IMR-90 (cell line): Measurements from ENCODE around the gene NPDC1. TPM values are rescaled to one million over a fixed set of nuclear protein-coding genes. Genes with fewer than 3 reads are reported as not detected.

ENCODE experiments used
- ATAC-seq: fragments of 200-7000 bp; cut with Tn5 transposase; 2 replicates; pipeline ENCODE4 v1.9.1; 2020; ENCODE audit warnings: low read depth, mild to moderate bottlenecking, moderate library complexity
- BruUV-seq: library from RNA; stranded (reverse); fragments of 400-500 nt; replicated peaks from 2 replicates; lab custom pipeline; 2021; lab: Mats Ljungman, UMichigan
- CTCF ChIA-PET: fragments of 300-600 bp; formaldehyde crosslinking; extraction: SDS; loops from one replicate; lab custom pipeline; 2021; ENCODE audit warnings: antibody characterized with exemption; lab: Yijun Ruan, JAX
- POLR2A ChIA-PET: fragments of 300-600 bp; sonication (Branson Sonifier 250); formaldehyde crosslinking; loops from one replicate; lab custom pipeline; 2022; ENCODE audit warnings: antibody characterized with exemption; ENCODE audit not compliant: unreplicated experiment; lab: Charles Lee
- DNase-seq: peaks from one replicate; pipeline ENCODE4 v3.0.0; 2013
- H2AFZ ChIP-seq: replicated peaks from 2 replicates; pipeline ENCODE3; 2013; ENCODE audit warnings: low read length, mild to moderate bottlenecking; ENCODE audit not compliant: poor library complexity
- H2AK5ac ChIP-seq: 2 replicates; pipeline ENCODE4 v1.6.1; 2013; ENCODE audit warnings: low read depth, low read length, inconsistent platforms
- H2AK9ac ChIP-seq: replicated peaks from 2 replicates; pipeline ENCODE3; 2013; ENCODE audit warnings: mild to moderate bottlenecking, low read depth, low read length, moderate library complexity; ENCODE audit not compliant: poor library complexity
- H2BK120ac ChIP-seq: 2 replicates; pipeline ENCODE4 v1.6.1; 2013; ENCODE audit warnings: low read depth, low read length, inconsistent platforms
- H2BK15ac ChIP-seq: 3 replicates; pipeline ENCODE4 v1.6.1; 2013; ENCODE audit warnings: low read depth, low read length, inconsistent platforms
- H2BK20ac ChIP-seq: 2 replicates; pipeline ENCODE4 v1.6.1; 2013; ENCODE audit warnings: low read depth, mild to moderate bottlenecking, inconsistent platforms, low read length, moderate library complexity
- H2BK5ac ChIP-seq: 2 replicates; pipeline ENCODE4 v1.6.1; 2013; ENCODE audit warnings: mild to moderate bottlenecking, low read depth, low read length, inconsistent platforms; ENCODE audit not compliant: poor library complexity, severe bottlenecking
- H3K14ac ChIP-seq: replicated peaks from 2 replicates; pipeline ENCODE4 v1.6.1; 2013; ENCODE audit warnings: low read depth, low read length, inconsistent platforms
- H3K18ac ChIP-seq: 2 replicates; pipeline ENCODE4 v1.6.1; 2013; ENCODE audit warnings: low read depth, low read length, control low read depth
- H3K23ac ChIP-seq: 2 replicates; pipeline ENCODE4 v1.6.1; 2013; ENCODE audit warnings: low read depth, low read length, inconsistent platforms
- H3K27ac ChIP-seq: 2 replicates; pipeline ENCODE4 v1.5.1; 2013; ENCODE audit warnings: mild to moderate bottlenecking, control low read depth, low read length; ENCODE audit not compliant: insufficient read depth
- H3K27me3 ChIP-seq: 2 replicates; pipeline ENCODE4 v1.6.1; 2013; ENCODE audit warnings: low read length; ENCODE audit not compliant: control insufficient read depth, insufficient read depth
- H3K36me3 ChIP-seq: 2 replicates; pipeline ENCODE4 v1.6.1; 2013; ENCODE audit warnings: low read length, mixed read lengths; ENCODE audit not compliant: control insufficient read depth, insufficient read depth
- H3K4ac ChIP-seq: 2 replicates; pipeline ENCODE4 v1.6.1; 2013; ENCODE audit warnings: low read depth, low read length, inconsistent platforms
- H3K4me1 ChIP-seq: 2 replicates; pipeline ENCODE4 v1.6.1; 2013; ENCODE audit warnings: low read length, mixed read lengths; ENCODE audit not compliant: control insufficient read depth, insufficient read depth
- H3K4me2 ChIP-seq: 2 replicates; pipeline ENCODE4 v1.6.1; 2013; ENCODE audit warnings: low read depth, mild to moderate bottlenecking, control low read depth, low read length, moderate library complexity
- H3K4me3 ChIP-seq: 2 replicates; pipeline ENCODE4 v1.5.1; 2013; ENCODE audit warnings: low read depth, mild to moderate bottlenecking, control low read depth, low read length, moderate library complexity; ENCODE audit not compliant: insufficient read depth
- H3K56ac ChIP-seq: 2 replicates; pipeline ENCODE4 v1.6.1; 2013; ENCODE audit warnings: low read length, inconsistent platforms; ENCODE audit not compliant: insufficient read depth; ENCODE audit errors: extremely low read depth
- H3K79me1 ChIP-seq, 2 experiments: 2 replicates each; pipeline ENCODE4 v1.6.1; 2013; ENCODE audit warnings: low read length in 2 of 2, inconsistent platforms in 1 of 2, low read depth in 1 of 2
- H3K9ac ChIP-seq: 2 replicates; pipeline ENCODE4 v1.6.1; 2013; ENCODE audit warnings: low read depth, low read length, control low read depth
- H3K9me1 ChIP-seq: 2 replicates; pipeline ENCODE4 v1.6.1; 2013; ENCODE audit warnings: low read length, inconsistent platforms; ENCODE audit not compliant: insufficient read depth
- H3K9me3 ChIP-seq: 2 replicates; pipeline ENCODE4 v1.6.1; 2013; ENCODE audit warnings: low read length; ENCODE audit not compliant: control insufficient read depth, insufficient read depth
- H4K20me1 ChIP-seq: 2 replicates; pipeline ENCODE4 v1.6.1; 2013; ENCODE audit warnings: low read length, inconsistent platforms; ENCODE audit not compliant: insufficient read depth
- H4K5ac ChIP-seq: 2 replicates; pipeline ENCODE4 v1.6.1; 2013; ENCODE audit warnings: mild to moderate bottlenecking, low read depth, low read length, control low read depth
- H4K8ac ChIP-seq, 2 experiments: 2 replicates each; pipeline ENCODE4 v1.6.1; 2013; ENCODE audit warnings: low read depth in 2 of 2, low read length in 2 of 2, control low read depth in 1 of 2, inconsistent platforms in 1 of 2
- H4K91ac ChIP-seq: 2 replicates; pipeline ENCODE4 v1.6.1; 2013; ENCODE audit warnings: low read depth, low read length, inconsistent platforms; ENCODE audit not compliant: insufficient read depth
- BHLHE40 ChIP-seq: fragments of 150-350 bp; IDR thresholded peaks from 2 replicates; pipeline ENCODE4 v1.6.1; 2016; ENCODE audit warnings: mild to moderate bottlenecking, low read depth, low read length
- CEBPB ChIP-seq: IDR thresholded peaks from 2 replicates; pipeline ENCODE4 v1.6.1; 2012; ENCODE audit warnings: low read depth, low read length, improper control_type of control experiment
- CHD1 ChIP-seq: IDR thresholded peaks from 2 replicates; pipeline ENCODE4 v1.6.1; 2012; ENCODE audit warnings: low read depth, low read length, improper control_type of control experiment
- ELK1 ChIP-seq: fragments of 150-350 bp; IDR thresholded peaks from 2 replicates; pipeline ENCODE4 v1.6.1; 2016; ENCODE audit warnings: low read depth, mild to moderate bottlenecking, low read length, moderate library complexity, borderline replicate concordance
- MAFK ChIP-seq: IDR thresholded peaks from 2 replicates; pipeline ENCODE4 v1.6.1; 2012; ENCODE audit warnings: low read depth, low read length, improper control_type of control experiment
- MAZ ChIP-seq: IDR thresholded peaks from 2 replicates; pipeline ENCODE4 v1.6.1; 2012; ENCODE audit warnings: low read depth, mild to moderate bottlenecking, low read length, improper control_type of control experiment, moderate library complexity, borderline replicate concordance
- MXI1 ChIP-seq: IDR thresholded peaks from 2 replicates; pipeline ENCODE4 v1.6.1; 2012; ENCODE audit warnings: low read depth, mild to moderate bottlenecking, low read length, moderate library complexity, borderline replicate concordance
- NFE2L2 ChIP-seq: fragments of 150-350 bp; IDR thresholded peaks from 2 replicates; pipeline ENCODE4 v1.6.1; 2016; ENCODE audit warnings: low read depth, mild to moderate bottlenecking, low read length
- RCOR1 ChIP-seq: IDR thresholded peaks from 2 replicates; pipeline ENCODE4 v1.6.1; 2012; ENCODE audit warnings: mild to moderate bottlenecking, low read length, improper control_type of control experiment; ENCODE audit not compliant: insufficient replicate concordance
- RFX5 ChIP-seq: IDR thresholded peaks from 2 replicates; pipeline ENCODE4 v1.8.0; 2012; ENCODE audit warnings: low read depth, mild to moderate bottlenecking, low read length, moderate library complexity
- SMC3 ChIP-seq: fragments of 150-350 bp; IDR thresholded peaks from 2 replicates; pipeline ENCODE4 v1.6.1; 2016; ENCODE audit warnings: low read depth, mild to moderate bottlenecking, antibody characterized with exemption, low read length, moderate library complexity
- USF2 ChIP-seq: fragments of 150-350 bp; IDR thresholded peaks from 2 replicates; pipeline ENCODE4 v1.6.1; 2017; ENCODE audit warnings: mild to moderate bottlenecking, antibody characterized with exemption, low read length, low read depth
- WGBS, 2 experiments: methylation state at CpG; one replicate each; pipeline versions ENCODE4 v1.1.5 to v1.1.7; 2013; ENCODE audit warnings: missing lambda C conversion rate in 2 of 2; ENCODE audit not compliant: insufficient read length in 1 of 2; ENCODE audit errors: extremely low coverage in 2 of 2; 5-methylcytosine and 5-hydroxymethylcytosine counted together
- dilution Hi-C: fragments of 300-500 bp; cut with HindIII; formaldehyde crosslinking; loops from one replicate; pipeline ENCODE4 v1.14.3; 2018; ENCODE audit warnings: low sequenced_read_pairs; ENCODE audit not compliant: unreplicated experiment
- in situ Hi-C: fragments of 300-500 bp; cut with MboI; formaldehyde crosslinking; loops from 3 replicates; pipeline ENCODE4 v1.14.3; 2019; ENCODE audit warnings: low sequenced_read_pairs, inconsistent platforms, mixed read lengths
- intact Hi-C: fragments of 100-400 bp; cut with micrococcal nuclease; formaldehyde crosslinking; loops from 2 replicates; pipeline ENCODE4 v1.10.0; 2022
- polyA plus RNA-seq, 3 experiments: library from polyadenylated mRNA; depleted of rRNA; stranded (reverse); fragments of >200 nt; gene quantifications; 2 replicates each; pipeline ENCODE4 v1.2.3, GENCODE V29; 2012; ENCODE audit warnings: low replicate concordance in 1 of 3
- total RNA-seq: library from RNA; depleted of rRNA; stranded (reverse); fragments of >200 nt; gene quantifications from 2 replicates; pipeline ENCODE4 v1.2.3, GENCODE V29; 2012

NPDC1 gene
- total and polyA plus RNA-seq, 2 of the 4 experiments (the other 2 are of a cell fraction) = 2.7 to 58.1 TPM

GRCh38 chr9:137026828-137027227 lies 19.1 kb downstream of the NPDC1 start:
- Histone ChIP-seq H3K23ac (no peak overlapping the region), H4K8ac (no peak overlapping the region), H3K27me3 (no peaks in the 10 kb centered on the region; the same call in 1 of the 2 replicates), H3K4me1 (peaks cover 5% of the 10 kb centered on the region), H2BK5ac (no peak overlapping the region), H2AK9ac (peak overlapping the region; percentile 59), H3K79me1 (peaks cover 0 to 7% of the 10 kb centered on the region in 2 experiments; a peak in 2 of 4 replicates), H3K9me1 (peaks cover 4% of the 10 kb centered on the region; the same call in 1 of the 2 replicates), H4K20me1 (no peaks in the 10 kb centered on the region; the same call in 1 of the 2 replicates), H3K9me3 (no peaks in the 10 kb centered on the region), H3K9ac (no peak overlapping the region), H3K36me3 (no peaks in the 10 kb centered on the region), H3K27ac (no peak overlapping the region), H3K4me2 (peak overlapping the region; percentile 96), H4K91ac (no peak overlapping the region), H3K4me3 (no peak overlapping the region), H2AFZ (peak overlapping the region; percentile 17), H3K4ac (no peak overlapping the region), H4K5ac (no peak overlapping the region), H2BK15ac (no peak overlapping the region), H3K56ac (no peak overlapping the region), H2BK120ac (no peak overlapping the region), H3K18ac (no peak overlapping the region), H3K14ac (no peak overlapping the region), H2AK5ac (no peak overlapping the region), H2BK20ac (no peak overlapping the region)
- dilution Hi-C loops = no loop called here
- 100% methylated on average over 1 of the region's 4 CpGs; no CpG with 5 or more reads in 1 of the 2 experiments for WGBS, 2 experiments
- ChIA-PET POLR2A (no interaction called here), CTCF (no interaction called here)
- in situ Hi-C loops = no loop called here
- DNase-seq (no peak), ATAC-seq (no peak)
- no TSS peak for BruUV-seq
- intact Hi-C loops = no loop called here
- TF ChIP-seq RCOR1 = no peak
- TF ChIP-seq SMC3 = no peak
- TF ChIP-seq MXI1 = no peak
- TF ChIP-seq MAZ = no peak
- no peak for TF ChIP-seq ELK1
- TF ChIP-seq BHLHE40 = no peak
- no peak for TF ChIP-seq MAFK
- TF ChIP-seq CHD1 = no peak
- TF ChIP-seq NFE2L2 = no peak
- no peak for TF ChIP-seq RFX5
- no peak for TF ChIP-seq CEBPB
- no peak for TF ChIP-seq USF2
